NCI-H446 (cell line): ENCODE data around the gene C18orf54.
A peak's percentile ranks its signal among the peaks of the same experiment; 100 is the strongest.
"Not testable (repeated sequence)": the region's sequence is repeated elsewhere in the genome, so short reads cannot be mapped to it uniquely, and the experiment has no call there.

Experiments used
- DNase-seq, 2 experiments: peaks; one replicate each; lab custom pipeline; 2025; lab: John Stamatoyannopoulos, UW

The C18orf54 gene

GRCh38 chr18:54357660-54358494, at the start of gene C18orf54, which contains the start of gene STARD6:
TSS of gene C18orf54 (plus strand) at chr18:54357906. CDS start at chr18:54360573, 2,667 bp downstream.
TSS of gene STARD6 (minus strand) at chr18:54357858. CDS start at chr18:54354573, 3,285 bp downstream.
- peak; percentile 60 to 90 for DNase-seq

- not testable (repeated sequence) for DNase-seq
Measured at GRCh38 chr18:54309564-54309963, 48.1 kb upstream of the C18orf54 start.

GRCh38 chr18:54316071-54316820, 41.5 kb upstream of the C18orf54 start:
- DNase-seq: no peak

GRCh38 chr18:54323561-54323960, 34.1 kb upstream of the C18orf54 start:
- DNase-seq: no peak

- DNase-seq: no peak
Measured at GRCh38 chr18:54323970-54324369, 33.7 kb upstream of the C18orf54 start.

GRCh38 chr18:54327818-54328217, 29.9 kb upstream of the C18orf54 start:
- DNase-seq: no peak

- no peak for DNase-seq
Measured at GRCh38 chr18:54329787-54330186, 27.9 kb upstream of the C18orf54 start.

- no peak for DNase-seq
Measured at GRCh38 chr18:54330768-54331548, 26.7 kb upstream of the C18orf54 start.

GRCh38 chr18:54335638-54336173, 22.0 kb upstream of the C18orf54 start:
- no peak for DNase-seq

GRCh38 chr18:54338230-54338629, 19.5 kb upstream of the C18orf54 start:
- no peak for DNase-seq

GRCh38 chr18:54351186-54351585, 6.5 kb upstream of the C18orf54 start:
- no peak for DNase-seq

- peak in 1 of 2 experiments; percentile 46 for DNase-seq
Measured at GRCh38 chr18:54357082-54357659, 535 bp upstream of the C18orf54 start.

GRCh38 chr18:54358495-54359040, 862 bp downstream of the C18orf54 start:
- no peak for DNase-seq

GRCh38 chr18:54359233-54359632, 1.5 kb downstream of the C18orf54 start:
- no peak for DNase-seq

- DNase-seq: no peak
Measured at GRCh38 chr18:54360406-54360805, 2.7 kb downstream of the C18orf54 start.

GRCh38 chr18:54378057-54378456, 20.4 kb downstream of the C18orf54 start:
- no peak for DNase-seq

- no peak for DNase-seq
Measured at GRCh38 chr18:54381640-54382039, 23.9 kb downstream of the C18orf54 start.

GRCh38 chr18:54382076-54382475, 24.4 kb downstream of the C18orf54 start:
- DNase-seq: no peak

GRCh38 chr18:54382733-54383252, 25.1 kb downstream of the C18orf54 start:
- DNase-seq: no peak

- DNase-seq: no peak
Measured at GRCh38 chr18:54386043-54386442, 28.3 kb downstream of the C18orf54 start.
